Stimulated activated CD8-positive, alpha-beta memory T cell treated with anti-CD3 and anti-CD28 coated beads, Interleukin-7, amount 100 ng/mL, for 48 hours (primary cell): ENCODE measurements around the gene ELMO1.

ENCODE experiments used
- DNase-seq, 2 donors: peaks; one replicate each; pipeline ENCODE4 v3.0.0-alpha.2; 2020; ENCODE audit warnings: low read depth in 1 of 2; ENCODE audit errors: extremely low read depth in 1 of 2

The ELMO1 gene

DNA sequence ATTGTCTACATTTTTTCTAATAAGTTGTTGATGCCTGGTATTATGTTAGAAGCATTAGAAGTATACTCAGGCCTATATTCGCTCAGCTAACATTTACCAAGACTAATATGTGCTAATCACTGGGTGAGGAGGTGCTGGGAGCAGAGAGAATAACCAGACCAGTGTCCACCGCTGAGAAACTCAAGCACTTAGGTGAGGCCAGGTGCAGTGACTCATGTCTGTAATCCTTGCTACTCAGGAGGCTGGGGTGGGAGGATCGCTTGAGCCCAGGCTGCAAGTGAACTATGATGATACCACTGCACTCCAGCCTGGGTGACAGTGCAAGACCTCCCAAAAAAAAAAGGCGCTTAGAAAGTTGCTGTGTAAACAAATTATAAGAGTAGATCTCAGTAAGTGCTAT, 542.2 kb downstream of the ELMO1 start:
- DNase-seq = no peak

DNA sequence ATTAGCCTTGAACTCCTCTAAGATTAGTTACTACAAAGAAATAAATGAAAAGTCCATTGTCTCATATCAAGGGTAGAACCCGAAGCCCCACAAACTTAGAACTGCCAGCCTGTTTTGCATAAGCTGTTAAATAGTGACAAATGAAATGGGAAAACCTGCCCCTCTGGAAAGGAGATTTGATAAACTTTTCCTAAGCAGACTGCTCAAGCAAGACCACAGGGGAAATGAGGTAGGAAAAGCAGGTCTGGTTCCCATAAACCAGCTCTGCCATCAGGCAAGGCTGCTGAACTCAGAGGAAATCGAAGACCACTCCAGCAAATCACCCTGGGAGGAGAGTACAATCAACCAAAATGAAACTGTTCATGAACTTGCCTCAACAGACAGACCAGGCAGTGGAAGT, 542.8 kb downstream of the ELMO1 start:
- no peak for DNase-seq

DNA sequence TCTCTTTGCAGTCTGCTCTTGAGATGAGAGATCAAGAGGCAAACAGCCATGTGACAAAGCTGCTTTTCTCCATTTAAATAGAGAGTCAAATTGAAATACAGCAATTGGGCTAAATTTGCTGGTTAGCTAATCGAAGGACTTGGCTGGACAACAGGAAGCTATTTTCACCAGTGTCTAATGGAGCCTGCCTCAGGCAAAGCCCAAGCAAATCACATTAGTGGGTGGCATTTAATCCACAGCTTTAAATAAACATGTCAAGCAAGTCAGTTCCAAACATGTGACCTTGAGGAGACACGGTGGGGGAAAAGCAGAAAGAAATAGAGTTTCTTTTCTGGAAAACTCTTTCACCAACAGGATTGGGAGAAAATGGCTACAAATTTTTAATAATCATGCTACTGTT, 543.9 kb downstream of the ELMO1 start:
- DNase-seq = no peak

DNA sequence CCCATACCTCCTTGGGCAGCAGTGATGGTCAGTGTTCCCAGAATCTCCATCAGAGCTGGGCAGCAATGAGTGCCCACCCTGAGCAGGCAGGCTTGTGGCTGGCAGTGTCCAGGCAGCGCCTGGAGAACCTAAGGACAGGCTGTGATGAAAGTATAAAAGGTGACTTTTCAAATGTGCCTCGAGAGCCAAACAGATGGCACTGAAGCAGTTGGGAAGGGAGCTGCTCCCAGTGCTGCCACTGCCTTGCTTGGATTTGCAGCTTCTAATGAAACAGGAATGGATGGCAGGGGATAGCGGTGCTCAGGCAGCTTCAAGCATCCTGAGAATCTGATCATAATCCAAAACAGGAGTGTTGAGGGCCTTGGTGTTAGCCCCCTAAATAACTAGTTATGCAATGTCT, 544.6 kb downstream of the ELMO1 start:
- no peak for DNase-seq

DNA sequence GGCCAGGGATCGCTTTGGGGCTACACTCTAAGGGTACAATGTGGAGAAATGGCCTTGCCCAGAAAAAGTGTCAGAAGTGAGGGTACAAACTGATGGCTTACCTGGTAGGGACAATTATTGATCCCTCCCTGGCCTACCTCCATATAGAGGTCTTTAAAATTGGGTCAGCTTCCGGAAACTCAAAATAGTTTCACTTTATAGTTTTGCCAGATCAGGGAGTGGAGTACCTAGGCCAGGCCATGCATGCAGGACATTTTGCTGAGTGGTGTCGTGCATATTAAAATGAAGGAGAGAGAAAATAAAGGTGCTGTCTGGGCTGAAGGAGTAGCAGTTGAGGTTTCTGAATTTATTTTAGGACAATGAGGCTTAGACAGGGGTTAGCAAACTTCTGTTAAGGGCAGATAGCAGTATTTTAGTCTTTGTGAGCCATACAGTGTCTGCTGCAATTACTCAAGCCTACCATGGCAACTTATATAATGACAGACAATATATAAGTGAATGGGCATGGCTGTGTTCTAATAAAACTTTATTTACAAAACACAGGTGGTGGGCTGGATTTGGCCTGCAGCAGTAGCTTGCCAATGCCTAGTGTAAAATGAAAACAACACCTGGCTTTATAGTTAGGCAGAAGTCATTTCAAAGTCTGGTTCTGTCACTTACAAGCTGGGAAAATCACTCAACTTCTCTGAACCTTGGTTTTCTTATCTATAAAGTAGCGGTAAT, 547.5 kb downstream of the ELMO1 start:
- DNase-seq = no peak

DNA sequence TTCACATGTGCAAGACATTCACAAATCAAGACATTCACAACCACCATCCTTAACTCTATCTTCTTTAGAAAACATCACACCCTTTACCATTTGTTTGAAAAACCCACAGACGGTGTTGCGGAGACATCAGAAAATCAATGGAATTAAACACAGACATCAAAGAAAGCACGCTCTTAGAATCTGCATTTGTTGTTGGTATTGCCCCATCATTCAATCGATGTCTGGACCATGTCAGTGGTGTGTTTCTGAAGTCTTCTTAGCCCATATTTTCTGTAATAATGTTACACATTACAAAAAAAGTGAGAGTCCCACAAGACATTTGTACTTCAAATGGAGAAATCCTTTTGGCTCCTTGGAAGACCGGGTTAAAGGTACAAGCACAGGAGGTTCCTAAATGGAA, 550.5 kb downstream of the ELMO1 start:
- no peak for DNase-seq

DNA sequence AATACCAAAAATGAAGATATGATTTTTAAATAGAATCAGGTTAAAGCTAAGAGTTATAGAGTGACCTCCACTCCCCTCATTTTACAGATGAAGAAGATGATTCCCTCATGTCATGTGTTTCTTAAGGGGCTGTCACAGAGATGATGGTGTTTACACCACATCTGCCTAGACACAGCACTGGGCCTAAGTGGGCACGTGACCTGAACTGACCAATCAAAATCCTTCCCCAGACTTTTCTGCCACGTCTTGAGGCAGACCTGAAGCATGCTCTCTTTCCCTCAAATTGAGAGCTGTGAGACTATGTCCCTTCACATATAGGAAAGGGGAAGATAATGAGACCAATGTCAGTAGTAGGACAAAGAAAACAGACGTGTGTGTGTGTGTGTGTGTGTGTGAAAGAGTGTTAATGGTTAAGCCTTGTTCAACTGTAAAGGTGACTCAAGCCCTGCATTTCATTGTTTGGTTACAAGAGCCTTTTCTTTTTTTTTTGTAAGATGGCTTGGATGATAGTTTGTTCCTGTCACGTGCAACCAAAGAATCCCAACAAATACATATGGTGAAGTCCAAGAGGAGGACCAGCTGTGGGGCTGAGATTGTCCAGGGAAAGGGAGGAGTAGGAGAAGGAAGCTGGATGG, 551.6 kb downstream of the ELMO1 start:
- no peak for DNase-seq

DNA sequence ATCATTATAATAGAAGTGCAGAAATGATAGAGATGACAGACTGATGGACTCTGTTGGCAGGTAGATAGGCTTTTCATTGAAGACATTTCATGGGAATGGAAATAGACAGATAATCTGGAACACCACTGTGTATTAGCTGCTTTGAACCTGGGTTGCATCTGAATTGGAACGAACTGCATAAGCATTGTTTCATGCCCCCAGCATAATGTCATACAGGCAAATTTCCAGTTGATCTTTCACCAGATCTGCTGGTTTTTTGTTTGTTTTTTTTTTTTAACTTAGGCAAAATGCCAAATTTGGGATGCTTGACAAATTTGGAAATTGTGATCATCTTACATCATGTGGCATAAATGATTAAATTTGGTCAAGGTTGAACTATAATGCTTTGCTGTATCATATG, 552.2 kb downstream of the ELMO1 start:
- no peak for DNase-seq

DNA sequence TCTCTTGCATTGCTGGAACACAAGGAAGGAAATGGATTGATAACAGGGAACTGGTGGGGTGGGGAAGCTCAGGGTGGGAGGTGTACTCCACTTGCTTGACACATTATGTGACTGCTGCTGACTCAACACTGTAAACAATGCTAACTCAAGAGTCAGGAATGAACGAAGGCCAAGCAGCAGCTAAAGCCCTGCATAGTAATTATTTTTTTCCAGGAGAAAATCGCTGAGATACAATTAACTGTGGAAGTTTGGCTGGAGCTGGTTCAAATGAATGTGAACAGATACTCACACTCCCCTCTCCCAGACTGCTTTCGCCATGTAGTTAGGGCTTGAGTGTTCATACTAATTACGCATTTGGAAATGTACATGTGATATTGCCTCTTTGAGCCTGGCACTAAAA, 553.5 kb downstream of the ELMO1 start:
- DNase-seq = no peak

DNA sequence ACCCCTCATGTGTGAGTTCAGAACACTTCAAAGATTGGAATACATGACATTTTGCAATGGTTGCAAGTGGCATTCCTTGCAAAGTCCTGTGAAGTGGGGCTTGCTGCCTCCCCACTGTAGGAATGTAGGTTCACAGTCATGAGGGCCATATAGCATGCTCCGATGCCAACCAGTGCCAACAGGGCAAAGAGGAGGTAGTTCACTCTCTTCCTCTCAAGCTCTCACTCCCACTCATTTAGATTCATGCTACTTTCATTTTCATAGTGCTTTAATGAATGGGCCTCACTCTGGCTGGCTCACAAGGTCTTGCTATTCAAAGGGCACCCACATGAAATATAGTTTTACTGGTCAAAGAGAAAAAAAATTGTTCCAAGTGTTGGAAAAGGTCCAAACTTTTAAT, 554.5 kb downstream of the ELMO1 start:
- no peak for DNase-seq

DNA sequence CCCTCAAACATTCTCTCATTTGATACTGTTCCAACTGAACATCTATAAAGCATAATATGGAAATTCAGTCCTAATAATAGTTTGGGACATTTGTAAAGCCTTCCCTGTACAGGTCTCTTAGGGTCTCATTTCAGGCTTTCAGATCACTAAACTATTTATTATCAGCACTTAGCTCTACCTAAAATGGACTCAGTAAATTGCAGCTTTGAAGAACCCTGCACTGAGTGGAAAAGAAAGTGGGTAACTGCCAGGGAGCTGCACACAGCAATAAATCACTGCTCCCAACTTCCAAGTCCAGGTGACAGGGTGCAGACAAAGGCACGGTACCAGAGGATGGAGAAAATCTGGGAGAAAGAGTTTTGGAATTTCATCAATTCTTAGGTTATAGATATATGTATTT, 559.5 kb downstream of the ELMO1 start:
- no peak for DNase-seq

DNA sequence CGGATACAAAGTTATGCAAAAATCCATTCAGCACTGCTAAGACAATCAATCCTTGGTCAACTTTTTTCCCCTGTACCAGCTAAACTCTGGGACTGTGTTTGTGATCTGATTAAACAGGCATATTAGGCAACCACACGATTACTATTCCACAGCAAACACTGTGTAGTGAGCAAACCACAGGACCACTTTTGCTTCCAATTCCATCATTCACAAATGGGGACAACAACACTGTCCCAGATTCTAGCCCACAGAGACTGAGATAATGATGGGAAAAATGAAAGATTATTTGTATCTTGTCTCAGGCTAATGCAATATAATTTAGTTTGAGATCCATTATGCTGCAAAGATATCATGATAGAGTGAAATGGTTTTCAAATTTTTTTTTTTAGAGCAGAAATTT, 560.7 kb downstream of the ELMO1 start:
- DNase-seq = no peak

DNA sequence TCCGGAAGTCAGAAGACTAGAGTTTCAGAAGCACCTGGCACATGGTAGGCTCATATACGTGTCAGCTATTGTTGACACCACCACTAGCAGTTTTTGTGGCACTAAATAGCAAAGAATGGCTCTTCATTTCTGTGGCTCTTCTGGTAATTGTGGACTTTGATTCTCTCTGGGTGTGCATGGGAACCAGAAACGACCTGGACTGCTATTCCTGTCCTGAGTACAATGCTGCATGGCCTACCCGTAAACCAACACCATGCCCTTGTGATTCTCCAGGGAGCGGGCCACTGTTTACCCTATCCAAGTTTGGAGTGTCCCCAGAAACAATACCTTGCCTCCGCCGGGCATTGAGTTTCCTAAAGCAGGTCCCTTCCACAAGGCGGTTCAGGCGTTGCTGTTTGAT, 561.4 kb downstream of the ELMO1 start:
- no peak for DNase-seq

DNA sequence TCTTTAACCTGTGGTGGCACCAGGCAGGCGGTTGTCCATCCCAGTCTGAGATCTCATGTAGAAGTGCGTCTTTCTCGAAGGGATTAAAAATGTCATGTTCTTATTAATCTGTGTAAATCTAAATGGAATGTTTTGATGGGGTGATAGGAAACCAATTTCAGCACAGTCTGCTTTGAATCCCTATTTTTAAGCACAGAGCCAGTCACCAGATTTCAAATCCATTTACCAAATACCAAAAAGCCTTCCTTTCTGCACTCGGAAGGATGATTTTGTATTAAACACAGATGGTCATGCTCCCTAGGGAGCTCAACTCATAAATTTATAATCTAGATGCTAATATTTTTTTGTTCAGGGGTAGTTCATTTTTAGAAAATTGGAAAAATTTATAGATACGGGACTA, 563.8 kb downstream of the ELMO1 start:
- DNase-seq = no peak

DNA sequence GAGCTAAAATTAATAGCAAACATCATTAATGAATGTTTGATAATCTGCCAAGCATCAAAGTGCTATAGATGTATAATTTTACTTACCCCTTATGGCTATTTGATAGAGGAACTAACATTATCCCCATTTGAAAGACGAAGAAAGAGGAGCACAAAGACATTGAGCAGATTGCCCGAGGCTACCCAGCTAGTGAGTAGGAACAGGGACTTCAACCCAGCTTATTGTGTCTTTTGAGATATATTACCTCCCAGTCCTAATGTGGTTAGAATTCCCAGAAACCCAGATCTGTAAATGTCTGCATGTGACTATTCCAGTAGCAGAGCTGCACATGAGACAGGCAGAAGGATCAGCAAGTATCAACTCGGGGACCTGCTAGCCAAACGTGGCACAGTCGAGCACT, 564.3 kb downstream of the ELMO1 start:
- DNase-seq = no peak

DNA sequence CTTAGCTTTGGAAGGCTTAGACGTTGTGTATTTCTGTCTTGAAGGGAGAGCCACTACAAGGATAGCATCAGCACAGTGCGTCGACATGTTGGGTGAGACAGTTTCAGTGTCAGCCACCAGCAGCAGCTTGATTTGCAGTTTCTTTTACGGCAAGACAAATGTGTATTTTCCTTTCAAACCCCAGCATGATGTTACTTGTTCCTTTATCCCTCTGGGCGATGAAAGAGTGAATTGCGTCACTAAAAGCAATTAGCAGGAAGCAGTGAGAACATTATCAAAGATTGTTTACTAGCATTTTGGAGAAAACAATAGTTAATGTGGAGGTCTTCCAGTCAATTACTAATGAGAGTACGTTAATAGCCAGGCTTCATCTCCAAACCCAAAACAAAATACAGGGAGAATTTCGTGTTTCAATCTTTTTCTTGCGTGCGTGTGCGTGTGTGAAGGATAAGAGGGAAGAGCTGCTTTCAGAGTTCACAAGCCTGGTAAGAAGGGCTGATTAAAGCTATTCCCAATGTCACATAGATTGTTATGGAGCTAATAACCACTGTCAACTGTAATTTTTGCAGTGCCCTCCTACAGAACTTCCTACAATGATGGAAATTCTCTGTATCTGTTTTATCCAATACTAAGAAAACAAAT, 567.3 kb downstream of the ELMO1 start:
- DNase-seq = no peak

DNA sequence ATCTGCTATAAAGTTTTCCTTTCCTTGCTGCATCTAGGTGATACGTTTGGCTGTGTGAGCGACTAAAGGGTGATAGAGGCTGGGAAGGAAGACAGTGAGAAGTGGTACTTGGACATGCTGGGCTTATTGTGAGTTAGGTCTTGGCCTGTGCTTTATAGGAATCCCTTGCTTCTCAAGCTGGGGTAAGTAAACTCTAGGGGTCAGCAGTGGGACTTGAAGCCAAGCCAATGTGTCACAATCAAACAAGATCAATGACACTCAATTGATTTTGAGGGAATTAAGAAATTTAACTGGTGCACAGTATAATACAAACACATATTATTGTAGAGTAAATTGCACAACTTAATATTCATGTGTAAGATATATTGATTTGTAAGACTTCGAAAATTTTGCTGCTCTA, 568.6 kb downstream of the ELMO1 start:
- no peak for DNase-seq

DNA sequence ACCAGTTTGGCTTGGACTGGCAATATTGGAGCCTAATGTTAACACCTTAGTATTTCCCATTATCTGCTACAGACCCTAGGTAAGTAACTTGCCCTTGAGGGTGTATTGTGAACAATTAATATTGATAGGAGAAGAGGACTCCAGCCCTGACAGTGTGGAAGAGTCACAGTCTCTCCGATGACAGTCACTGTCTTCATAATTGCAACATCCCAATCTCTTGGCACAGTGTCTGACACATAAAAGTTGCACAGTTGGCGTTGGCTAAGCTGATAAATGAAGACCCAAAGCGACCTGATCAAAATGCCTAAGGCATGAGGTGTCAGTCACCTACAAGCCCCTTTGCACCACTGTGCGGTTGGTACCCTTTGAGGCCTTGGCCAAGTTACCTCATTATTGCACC, 569.6 kb downstream of the ELMO1 start:
- no peak for DNase-seq

DNA sequence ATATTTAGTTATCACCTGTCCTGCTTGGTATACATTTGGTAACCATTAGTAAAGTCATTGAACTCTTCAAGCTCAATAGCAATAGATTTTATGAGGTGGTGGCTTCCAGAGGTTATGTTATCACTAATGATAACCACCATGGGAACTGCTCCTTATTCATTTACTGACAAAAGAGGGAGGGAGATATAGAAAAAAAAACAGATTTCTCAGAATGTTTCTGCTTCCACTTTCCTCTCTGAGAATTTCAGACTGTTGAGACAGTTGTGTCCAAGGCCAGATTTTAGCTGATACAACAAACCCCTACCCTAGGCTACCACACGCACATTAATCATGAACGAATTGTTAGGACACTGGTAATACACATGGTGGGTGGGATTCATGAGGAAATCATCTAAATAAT, 570.4 kb downstream of the ELMO1 start:
- DNase-seq = no peak

DNA sequence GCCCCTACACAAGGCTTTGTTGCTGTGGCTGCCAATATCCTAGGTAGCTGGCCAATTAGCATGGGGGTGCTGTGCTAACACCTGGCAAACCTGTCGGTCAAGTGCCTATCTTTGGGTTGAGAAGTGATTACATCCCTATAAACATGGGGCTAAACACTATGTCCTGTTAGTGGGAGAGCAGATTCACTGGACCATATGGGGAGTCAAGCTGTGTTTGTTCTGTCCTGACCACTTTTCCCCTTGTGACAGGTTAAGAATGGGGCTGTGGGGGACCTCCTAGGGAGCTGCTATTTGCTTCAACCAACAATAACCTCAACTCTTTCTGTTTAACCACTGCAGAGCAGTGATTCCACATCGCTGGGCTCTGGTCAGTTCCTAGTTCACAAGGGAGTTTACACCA, 572.9 kb downstream of the ELMO1 start:
- no peak for DNase-seq

DNA sequence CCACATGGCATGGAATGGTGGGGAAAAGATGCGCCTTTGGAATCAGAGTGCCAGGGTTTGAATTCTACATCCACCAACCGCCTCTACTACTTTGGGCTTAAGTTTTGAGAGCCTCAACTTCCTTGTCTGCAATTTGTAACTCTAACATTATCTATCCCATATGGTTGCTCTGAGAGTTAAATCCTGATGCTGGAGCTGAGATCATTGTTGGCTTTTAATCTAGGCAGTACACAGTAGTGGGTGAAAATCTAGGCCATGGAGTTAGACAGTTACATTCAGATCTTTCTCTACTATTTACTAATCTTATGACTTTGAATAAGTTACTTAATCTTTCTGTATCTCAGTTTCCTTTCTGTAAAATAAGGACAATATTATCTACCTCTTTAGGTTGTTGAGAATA, 574.6 kb downstream of the ELMO1 start:
- DNase-seq = no peak

DNA sequence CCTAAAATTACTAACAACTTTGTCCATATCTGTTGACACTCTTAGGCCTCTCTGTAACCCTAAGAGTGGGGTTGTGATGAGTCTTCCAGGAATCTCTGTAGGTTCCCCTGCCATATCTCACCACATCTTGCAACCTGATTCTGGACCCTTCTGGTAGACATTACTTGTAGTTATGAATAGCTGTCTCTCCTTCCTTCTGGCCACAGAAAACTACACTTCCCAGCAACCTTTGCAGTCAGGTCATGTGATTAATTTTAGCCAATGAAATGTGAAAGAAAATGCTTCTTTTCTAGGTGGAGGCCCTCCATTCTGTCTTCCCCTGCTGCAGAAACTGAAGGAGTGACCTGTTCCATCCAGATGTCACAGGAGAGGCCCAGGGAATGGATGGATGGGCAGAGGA, 576.8 kb downstream of the ELMO1 start:
- no peak for DNase-seq

DNA sequence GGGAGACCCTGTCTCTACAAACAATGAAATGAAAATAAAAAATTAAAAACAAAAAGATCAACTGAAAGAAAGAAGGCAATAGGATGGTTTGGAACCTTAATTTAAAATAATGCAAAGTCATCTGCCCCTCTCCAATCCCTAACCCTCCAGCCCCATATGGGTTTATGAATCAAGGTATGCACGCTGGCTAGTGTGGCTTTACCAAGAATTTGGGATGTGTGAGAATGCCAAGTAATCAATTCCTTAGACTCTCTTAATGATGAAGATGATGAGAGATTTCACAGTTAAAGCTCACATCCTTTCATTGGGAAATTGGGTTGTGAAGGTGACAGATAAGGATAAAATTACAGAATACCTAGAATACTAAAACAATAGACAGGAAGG, 577.3 kb downstream of the ELMO1 start:
- no peak for DNase-seq
